ENCODE results near the gene HOOK1.
"Not testable (repeated sequence)": the region's sequence is repeated elsewhere in the genome, so short reads cannot be mapped to it uniquely, and the experiment has no call there.

The HOOK1 gene

DNA sequence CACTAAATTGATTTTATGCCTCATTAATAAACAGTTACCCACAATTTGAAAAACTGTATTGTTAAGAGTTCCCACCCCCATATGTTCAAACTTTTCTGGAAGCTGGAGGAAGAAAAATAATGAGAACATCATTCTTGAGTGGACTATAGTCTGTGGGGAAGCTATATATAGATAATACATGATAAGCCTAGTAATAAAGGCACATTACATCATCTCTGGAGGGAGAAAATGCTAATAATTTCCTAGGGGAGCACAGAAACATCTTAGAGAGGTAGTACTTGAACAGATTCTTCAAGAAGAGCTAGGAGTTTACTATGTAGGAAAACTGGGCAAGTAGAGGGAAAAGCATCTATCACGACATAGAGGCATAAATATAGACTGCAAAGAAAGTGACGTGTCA is 92.2 kb downstream of the HOOK1 start:
- TF ChIP-seq, protein P1, sequence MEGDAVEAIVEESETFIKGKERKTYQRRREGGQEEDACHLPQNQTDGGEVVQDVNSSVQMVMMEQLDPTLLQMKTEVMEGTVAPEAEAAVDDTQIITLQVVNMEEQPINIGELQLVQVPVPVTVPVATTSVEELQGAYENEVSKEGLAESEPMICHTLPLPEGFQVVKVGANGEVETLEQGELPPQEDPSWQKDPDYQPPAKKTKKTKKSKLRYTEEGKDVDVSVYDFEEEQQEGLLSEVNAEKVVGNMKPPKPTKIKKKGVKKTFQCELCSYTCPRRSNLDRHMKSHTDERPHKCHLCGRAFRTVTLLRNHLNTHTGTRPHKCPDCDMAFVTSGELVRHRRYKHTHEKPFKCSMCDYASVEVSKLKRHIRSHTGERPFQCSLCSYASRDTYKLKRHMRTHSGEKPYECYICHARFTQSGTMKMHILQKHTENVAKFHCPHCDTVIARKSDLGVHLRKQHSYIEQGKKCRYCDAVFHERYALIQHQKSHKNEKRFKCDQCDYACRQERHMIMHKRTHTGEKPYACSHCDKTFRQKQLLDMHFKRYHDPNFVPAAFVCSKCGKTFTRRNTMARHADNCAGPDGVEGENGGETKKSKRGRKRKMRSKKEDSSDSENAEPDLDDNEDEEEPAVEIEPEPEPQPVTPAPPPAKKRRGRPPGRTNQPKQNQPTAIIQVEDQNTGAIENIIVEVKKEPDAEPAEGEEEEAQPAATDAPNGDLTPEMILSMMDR (conservative IDR thresholded peaks at IDR 0.05; ENCODE audit: low read length) = no peak
- H3K4me3 ChIP-seq (ENCODE audit: low read length) = no peak overlapping the region
- DNase-seq (ENCODE audit: low read depth) = no peak

DNA sequence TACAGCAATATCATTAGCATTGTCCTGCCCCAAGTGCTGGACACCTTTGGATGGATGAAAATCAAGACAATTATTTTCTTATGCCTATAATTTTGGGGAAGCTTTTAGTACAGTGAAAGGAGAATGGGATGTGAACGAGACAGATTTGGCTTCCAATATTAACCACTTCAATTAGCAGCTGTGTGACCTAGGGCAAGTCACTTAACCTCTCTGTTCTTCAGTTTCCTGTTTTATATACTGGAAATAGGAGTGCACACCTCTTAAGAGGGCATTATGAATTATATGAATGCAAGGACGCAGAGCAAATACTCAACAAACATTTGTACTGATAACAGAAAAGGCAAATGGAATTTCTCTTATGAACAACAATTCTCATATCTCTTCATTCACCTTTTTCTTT is 93.3 kb downstream of the HOOK1 start:
- TF ChIP-seq, protein P1 (conservative IDR thresholded peaks at IDR 0.05; ENCODE audit: low read length) = no peak
- H3K4me3 ChIP-seq (ENCODE audit: low read length) = no peak overlapping the region
- DNase-seq (ENCODE audit: low read depth) = no peak

GRCh38 chr1:59908682-59909081 is 93.9 kb downstream of the HOOK1 start:
- TF ChIP-seq, protein P1 (conservative IDR thresholded peaks at IDR 0.05; ENCODE audit: low read length) = no peak
- H3K4me3 ChIP-seq (ENCODE audit: low read length) = no peak overlapping the region
- DNase-seq (ENCODE audit: low read depth) = no peak

- not testable (repeated sequence) for DNase-seq (ENCODE audit: low read depth)
These were observed 100.1 kb downstream of the HOOK1 start for GRCh38 chr1:59914791-59915286.

DNA sequence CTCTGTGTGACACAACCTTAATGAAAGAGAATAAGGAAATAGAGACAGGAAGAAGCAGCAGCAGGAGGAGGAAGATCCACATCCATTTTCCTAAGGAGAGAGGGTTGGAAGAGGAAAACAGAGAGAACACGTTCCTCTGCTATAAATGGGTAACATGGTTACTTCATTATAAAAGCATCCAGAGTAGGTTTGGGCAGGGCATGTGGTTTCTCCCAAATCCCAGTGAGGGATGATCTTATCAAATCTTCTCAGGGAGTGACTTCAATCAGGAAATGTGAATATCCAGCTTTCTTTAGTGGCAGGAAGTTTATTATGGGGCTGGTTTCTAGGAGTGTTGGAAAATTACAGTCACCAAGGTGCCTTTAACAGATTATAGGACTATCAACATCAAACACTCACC is 100.8 kb downstream of the HOOK1 start:
- no peak overlapping the region for H3K4me3 ChIP-seq (ENCODE audit: low read length)
- TF ChIP-seq, protein P1 (conservative IDR thresholded peaks at IDR 0.05; ENCODE audit: low read length) = no peak
- DNase-seq (ENCODE audit: low read depth) = no peak

More at GRCh38 chr1:59914791-59915286, 100.1 kb downstream of the HOOK1 start:
- not testable (repeated sequence) for H3K4me3 ChIP-seq (ENCODE audit: low read length)

- H3K4me3 ChIP-seq (ENCODE audit: low read length) = no peak overlapping the region
- TF ChIP-seq, protein P1 (conservative IDR thresholded peaks at IDR 0.05; ENCODE audit: low read length) = no peak
- DNase-seq (ENCODE audit: low read depth) = no peak
These were observed 102.5 kb downstream of the HOOK1 start for GRCh38 chr1:59917026-59917784.

DNA sequence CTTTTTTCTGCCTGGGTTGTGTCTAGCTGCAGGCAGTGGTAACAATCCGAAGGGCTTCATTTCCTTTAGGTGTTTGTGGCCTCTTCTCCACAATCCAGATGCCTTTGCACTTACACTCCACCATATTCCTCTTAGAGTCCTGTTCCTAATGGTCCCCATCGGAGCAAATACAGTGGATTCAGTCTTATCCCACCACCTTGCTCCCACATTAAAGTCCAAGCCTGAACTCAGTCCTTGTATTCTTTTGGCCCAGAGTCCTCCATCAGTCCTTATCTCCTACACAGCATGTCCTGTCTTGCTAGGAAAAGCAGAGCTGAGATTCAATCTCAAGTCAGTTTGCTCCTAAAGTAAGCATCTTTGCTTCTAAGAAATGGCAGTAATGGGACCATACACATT is 103.0 kb downstream of the HOOK1 start:
- DNase-seq (ENCODE audit: low read depth) = no peak
- no peak overlapping the region for H3K4me3 ChIP-seq (ENCODE audit: low read length)
- TF ChIP-seq, protein P1 (conservative IDR thresholded peaks at IDR 0.05; ENCODE audit: low read length) = no peak

All from AG10803 (cell line).